DMS153 treated with DMSO at 0.1 percent for 48 hours (cell line): ENCODE data around the gene MICOS13.
"Not testable (repeated sequence)": the region's sequence is repeated elsewhere in the genome, so short reads cannot be mapped to it uniquely, and the experiment has no call there.

Source experiments
- DNase-seq: peaks from one replicate; lab custom pipeline; 2025; ENCODE audit not compliant: unreplicated experiment; lab: John Stamatoyannopoulos, UW

Gene MICOS13

GRCh38 chr19:5700455-5701092, 20.3 kb upstream of the MICOS13 start:
- no peak for DNase-seq

GRCh38 chr19:5698635-5699422, 18.5 kb upstream of the MICOS13 start:
- no peak for DNase-seq

GRCh38 chr19:5697890-5698634, 17.7 kb upstream of the MICOS13 start:
- no peak for DNase-seq

- no peak for DNase-seq
These were observed 16.9 kb upstream of the MICOS13 start for GRCh38 chr19:5697022-5697889.

GRCh38 chr19:5696196-5697021, 16.1 kb upstream of the MICOS13 start:
- DNase-seq = no peak

GRCh38 chr19:5695649-5696195, 15.4 kb upstream of the MICOS13 start:
- no peak for DNase-seq

- DNase-seq = no peak
These were observed 14.8 kb upstream of the MICOS13 start for GRCh38 chr19:5694956-5695648.

- DNase-seq = no peak
These were observed 14.0 kb upstream of the MICOS13 start for GRCh38 chr19:5694167-5694955.

GRCh38 chr19:5693195-5694166, 13.2 kb upstream of the MICOS13 start:
- DNase-seq = no peak

- DNase-seq = no peak
These were observed 12.4 kb upstream of the MICOS13 start for GRCh38 chr19:5692723-5693194.

GRCh38 chr19:5691822-5692722, 11.8 kb upstream of the MICOS13 start:
- DNase-seq = no peak

GRCh38 chr19:5690955-5691821, 10.9 kb upstream of the MICOS13 start:
- DNase-seq = no peak

- DNase-seq = peak; percentile 88
These were observed 10.0 kb upstream of the MICOS13 start, which contains the start of gene RPL36 for GRCh38 chr19:5690125-5690954. TSS of gene RPL36 (plus strand) at chr19:5690295. CDS start at chr19:5690508, 213 bp downstream.

- DNase-seq = not testable (repeated sequence)
These were observed 8.1 kb upstream of the MICOS13 start for GRCh38 chr19:5688262-5688881.
